GM06990 (cell line): ENCODE data around the gene CST4.
"Not testable (repeated sequence)": the region's sequence is repeated elsewhere in the genome, so short reads cannot be mapped to it uniquely, and the experiment has no call there.

ENCODE experiments used
- DNase-seq: peaks from one replicate; pipeline ENCODE4 v3.0.0-alpha.2; 2011; ENCODE audit not compliant: insufficient read length; ENCODE audit errors: extremely low read depth
- H3K27me3 ChIP-seq: replicated peaks from 2 replicates; pipeline ENCODE4 v1.6.0; 2011; ENCODE audit warnings: low read length; ENCODE audit not compliant: control insufficient read depth, insufficient read depth
- H3K36me3 ChIP-seq: 2 replicates; pipeline ENCODE4 v1.5.1; 2011; ENCODE audit warnings: low read length; ENCODE audit not compliant: control insufficient read depth, insufficient read depth
- H3K4me3 ChIP-seq: replicated peaks from 2 replicates; pipeline ENCODE4 v1.5.1; 2011; ENCODE audit warnings: low read depth, mild to moderate bottlenecking, control low read depth, low read length
- TF ChIP-seq, protein P1 (sequence below): IDR thresholded peaks from 2 replicates; pipeline ENCODE4 v1.5.1; 2011; ENCODE audit warnings: low read length, control low read depth, mild to moderate bottlenecking, inconsistent platforms; ENCODE audit not compliant: insufficient read depth, poor library complexity, severe bottlenecking

CST4 gene

DNA sequence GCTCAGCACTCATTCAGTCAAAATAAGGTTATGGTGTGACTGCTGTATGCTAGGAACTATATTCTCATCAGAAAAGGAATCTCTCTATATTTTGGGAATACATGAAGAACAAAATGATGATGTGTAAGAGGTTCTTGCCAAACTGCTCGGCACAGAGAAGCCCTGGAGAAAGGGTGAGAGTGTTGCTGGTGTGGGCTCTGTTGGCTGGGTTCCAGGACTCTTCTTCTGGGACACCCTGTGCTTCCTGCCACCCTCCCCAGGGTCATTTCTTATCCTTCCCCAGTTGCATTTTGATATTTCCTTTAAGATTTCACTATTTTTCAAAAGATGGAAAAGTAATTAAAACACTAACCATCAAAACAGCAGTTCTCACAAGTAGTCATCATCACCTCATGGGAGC lies 33.1 kb upstream of the CST4 start:
- no peaks in the 10 kb centered on the region for H3K36me3 ChIP-seq
- TF ChIP-seq, protein P1, sequence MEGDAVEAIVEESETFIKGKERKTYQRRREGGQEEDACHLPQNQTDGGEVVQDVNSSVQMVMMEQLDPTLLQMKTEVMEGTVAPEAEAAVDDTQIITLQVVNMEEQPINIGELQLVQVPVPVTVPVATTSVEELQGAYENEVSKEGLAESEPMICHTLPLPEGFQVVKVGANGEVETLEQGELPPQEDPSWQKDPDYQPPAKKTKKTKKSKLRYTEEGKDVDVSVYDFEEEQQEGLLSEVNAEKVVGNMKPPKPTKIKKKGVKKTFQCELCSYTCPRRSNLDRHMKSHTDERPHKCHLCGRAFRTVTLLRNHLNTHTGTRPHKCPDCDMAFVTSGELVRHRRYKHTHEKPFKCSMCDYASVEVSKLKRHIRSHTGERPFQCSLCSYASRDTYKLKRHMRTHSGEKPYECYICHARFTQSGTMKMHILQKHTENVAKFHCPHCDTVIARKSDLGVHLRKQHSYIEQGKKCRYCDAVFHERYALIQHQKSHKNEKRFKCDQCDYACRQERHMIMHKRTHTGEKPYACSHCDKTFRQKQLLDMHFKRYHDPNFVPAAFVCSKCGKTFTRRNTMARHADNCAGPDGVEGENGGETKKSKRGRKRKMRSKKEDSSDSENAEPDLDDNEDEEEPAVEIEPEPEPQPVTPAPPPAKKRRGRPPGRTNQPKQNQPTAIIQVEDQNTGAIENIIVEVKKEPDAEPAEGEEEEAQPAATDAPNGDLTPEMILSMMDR = no peak

DNA sequence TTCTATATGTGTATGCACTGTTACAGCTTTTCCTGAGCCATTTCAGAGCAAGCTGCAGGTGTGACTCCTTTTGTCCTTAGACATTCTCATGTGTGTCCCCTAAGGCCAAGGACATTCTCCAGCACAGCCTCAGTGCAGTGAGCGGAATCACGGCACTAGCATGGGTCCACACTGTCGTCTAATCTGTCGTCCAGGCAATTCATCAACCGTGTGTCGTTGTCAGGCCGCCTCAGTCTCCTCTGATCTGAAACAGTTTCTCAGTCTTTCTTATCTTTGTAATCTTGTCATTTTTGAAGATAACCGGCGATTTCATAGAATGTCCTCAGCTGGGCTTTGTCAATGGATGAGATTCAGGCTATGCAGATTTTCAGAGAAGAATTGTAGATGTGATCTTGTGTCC lies 30.5 kb upstream of the CST4 start:
- not testable (repeated sequence) for DNase-seq, H3K27me3 ChIP-seq, H3K36me3 ChIP-seq, H3K4me3 ChIP-seq

More for the DNA sequence above, 33.1 kb upstream of the CST4 start:
- H3K4me3 ChIP-seq = no peak overlapping the region
- DNase-seq = no peak
- H3K27me3 ChIP-seq = no peaks in the 10 kb centered on the region

DNA sequence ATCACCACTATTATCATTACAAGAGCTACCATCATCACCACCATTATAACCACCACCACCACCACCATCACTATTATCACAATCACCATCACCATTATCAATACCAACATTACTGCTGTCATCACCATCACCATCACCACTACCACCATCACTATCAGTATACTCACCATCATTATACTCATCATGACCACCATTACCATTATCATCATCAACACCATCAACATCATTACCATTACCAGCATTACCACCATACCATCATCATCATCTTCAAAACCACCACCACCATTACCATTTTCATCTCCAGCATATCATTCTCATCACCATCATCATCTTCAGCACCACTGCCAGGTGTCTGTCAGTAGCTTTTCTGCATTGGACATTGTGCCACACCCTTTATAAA lies 22.9 kb upstream of the CST4 start:
- not testable (repeated sequence) for H3K27me3 ChIP-seq, H3K4me3 ChIP-seq, H3K36me3 ChIP-seq, DNase-seq

DNA sequence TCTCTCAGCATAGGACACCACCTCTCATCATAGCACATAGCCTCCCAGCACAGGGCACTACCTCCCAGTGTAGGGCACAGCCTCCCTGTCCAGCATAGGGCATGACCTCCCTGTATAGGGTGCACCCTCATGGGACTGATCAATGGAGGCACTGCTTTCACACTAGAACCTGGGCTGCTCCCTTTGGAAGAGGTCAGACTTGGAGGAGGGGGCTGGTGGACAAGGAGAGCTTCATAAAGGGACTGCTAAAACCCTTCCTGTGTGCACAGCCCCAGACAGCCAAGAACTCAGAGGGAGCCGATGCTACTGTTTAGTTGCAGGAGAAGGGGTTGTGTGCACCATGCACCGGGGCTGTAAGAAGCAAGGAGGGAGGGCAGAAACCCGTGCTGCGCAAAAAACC lies 21.9 kb upstream of the CST4 start:
- DNase-seq = no peak
- Histone ChIP-seq H3K27me3 (no peaks in the 10 kb centered on the region), H3K4me3 (no peak overlapping the region), H3K36me3 (no peaks in the 10 kb centered on the region)
- TF ChIP-seq, protein P1 = no peak

DNA sequence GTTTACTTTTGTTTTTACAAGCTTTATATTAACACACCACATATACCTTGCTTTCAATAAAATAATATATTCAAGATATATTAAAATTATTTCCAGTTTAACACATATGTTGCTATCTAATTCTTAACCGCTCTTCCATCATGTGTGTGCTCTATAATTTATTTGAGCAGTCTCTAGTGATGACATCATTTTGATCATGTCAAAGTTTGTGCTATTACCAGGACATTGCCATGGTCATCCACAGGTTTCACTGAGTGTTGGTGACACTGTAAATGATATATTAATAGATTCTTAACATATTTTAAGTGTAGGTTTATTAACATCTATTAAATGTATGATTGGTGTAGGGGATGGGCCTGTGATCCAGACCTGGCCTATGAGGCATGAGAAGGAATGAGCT lies 17.1 kb upstream of the CST4 start:
- H3K4me3 ChIP-seq = no peak overlapping the region
- DNase-seq = no peak
- TF ChIP-seq, protein P1 = no peak
- H3K36me3 ChIP-seq = no peaks in the 10 kb centered on the region
- no peaks in the 10 kb centered on the region for H3K27me3 ChIP-seq

DNA sequence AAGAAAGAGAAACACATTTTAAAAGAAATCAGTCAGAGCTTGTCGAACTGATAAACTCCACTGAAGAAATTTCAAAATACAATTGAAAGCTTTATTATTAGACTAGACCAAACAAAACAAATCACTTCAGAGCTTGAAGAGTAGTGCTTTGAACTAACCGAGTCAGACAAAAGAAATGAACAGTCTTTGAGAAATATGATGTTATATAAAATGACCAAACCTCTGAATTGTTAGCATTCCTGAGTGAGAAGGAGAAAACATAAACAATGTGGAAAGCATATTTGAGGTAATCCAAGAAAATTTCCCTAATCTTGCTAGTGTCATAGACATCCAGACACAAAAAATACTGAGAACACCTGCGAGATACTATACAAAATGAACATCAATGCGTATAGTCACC lies 13.2 kb upstream of the CST4 start:
- no peaks in the 10 kb centered on the region for H3K27me3 ChIP-seq
- H3K4me3 ChIP-seq = no peak overlapping the region
- DNase-seq = no peak
- TF ChIP-seq, protein P1 = no peak
- H3K36me3 ChIP-seq = no peaks in the 10 kb centered on the region

DNA sequence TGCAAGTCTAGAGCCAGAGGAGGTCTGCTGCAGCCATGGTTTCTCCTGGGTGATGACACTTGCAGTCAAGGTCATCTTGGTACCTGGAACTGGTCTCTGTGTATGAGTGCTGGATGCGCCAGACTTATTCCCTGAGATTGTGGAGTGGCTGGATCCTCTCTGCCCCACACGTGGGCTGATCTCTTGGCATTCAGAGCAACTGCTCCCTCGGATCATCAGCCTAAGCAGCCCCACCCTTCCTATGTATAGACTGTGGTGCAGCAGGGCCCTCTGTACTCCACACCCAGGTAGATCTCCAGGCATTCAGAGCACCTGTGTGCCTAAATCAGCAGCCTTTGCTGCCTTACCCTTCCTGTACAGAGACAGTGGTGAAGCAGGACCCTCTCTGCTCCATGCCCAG lies 12.1 kb upstream of the CST4 start:
- Histone ChIP-seq H3K36me3 (no peaks in the 10 kb centered on the region), H3K4me3 (no peak overlapping the region), H3K27me3 (no peaks in the 10 kb centered on the region)
- TF ChIP-seq, protein P1 = no peak
- no peak for DNase-seq
